A673 (cell line): ENCODE data around the gene AGBL3. TPM values are rescaled to one million over a fixed set of nuclear protein-coding genes. Genes with fewer than 3 reads are reported as not detected.

Experiments
- BruUV-seq: library from RNA; stranded (reverse); fragments of 400-500 nt; replicated peaks from 2 replicates; lab custom pipeline; 2021; lab: Mats Ljungman, UMichigan
- CTCF ChIA-PET: fragments of 300-600 bp; sonication (Branson Sonifier 250); formaldehyde crosslinking; loops from one replicate; lab custom pipeline; 2022; ENCODE audit warnings: antibody characterized with exemption; lab: Charles Lee
- POLR2A ChIA-PET: fragments of 300-600 bp; sonication (Branson Sonifier 250); formaldehyde crosslinking; loops from one replicate; lab custom pipeline; 2022; ENCODE audit warnings: antibody characterized with exemption; ENCODE audit not compliant: low non-redundant PET; lab: Charles Lee
- DNase-seq: peaks from one replicate; pipeline ENCODE4 v3.0.0-alpha.2; 2015; ENCODE audit warnings: low spot score
- H3K27ac ChIP-seq: fragments of 200-600 bp; sonication (generic); 2 replicates; pipeline ENCODE4 v1.5.1; 2016; ENCODE audit warnings: mixed run types, low read depth, mild to moderate bottlenecking, mixed read lengths, antibody characterized with exemption, low read length; ENCODE audit not compliant: poor library complexity, severe bottlenecking
- H3K27me3 ChIP-seq: fragments of 200-600 bp; sonication (generic); replicated peaks from 2 replicates; pipeline ENCODE4 v1.6.1; 2017; ENCODE audit warnings: mixed run types, low read depth, mild to moderate bottlenecking, mixed read lengths, antibody characterized with exemption, low read length; ENCODE audit not compliant: insufficient read depth, poor library complexity
- H3K36me3 ChIP-seq: fragments of 200-600 bp; sonication (generic); 2 replicates; pipeline ENCODE4 v1.6.1; 2016; ENCODE audit warnings: mixed run types, mild to moderate bottlenecking, mixed read lengths, antibody characterized with exemption, low read length; ENCODE audit not compliant: insufficient read depth, poor library complexity, severe bottlenecking
- H3K4me1 ChIP-seq: fragments of 200-600 bp; sonication (generic); 2 replicates; pipeline ENCODE4 v1.6.1; 2017; ENCODE audit warnings: mixed run types, mild to moderate bottlenecking, mixed read lengths, antibody characterized with exemption, low read length; ENCODE audit not compliant: insufficient read depth, poor library complexity, severe bottlenecking
- H3K4me3 ChIP-seq: fragments of 200-600 bp; sonication (generic); 2 replicates; pipeline ENCODE4 v1.5.1; 2016; ENCODE audit warnings: low read depth, mixed run types, mild to moderate bottlenecking, mixed read lengths, low read length; ENCODE audit not compliant: poor library complexity, severe bottlenecking
- H3K9me3 ChIP-seq: fragments of 200-600 bp; sonication (generic); 2 replicates; pipeline ENCODE4 v1.6.1; 2016; ENCODE audit warnings: mixed run types, low read depth, mild to moderate bottlenecking, mixed read lengths, antibody characterized with exemption, low read length; ENCODE audit not compliant: poor library complexity, severe bottlenecking
- EZH2 ChIP-seq: fragments of 200-600 bp; sonication (generic); IDR thresholded peaks from 2 replicates; pipeline ENCODE4 v1.6.1; 2017; ENCODE audit warnings: borderline replicate concordance, low read depth, mild to moderate bottlenecking, mixed read lengths, antibody characterized with exemption, low read length; ENCODE audit not compliant: poor library complexity, severe bottlenecking
- intact Hi-C: fragments of 100-400 bp; cut with micrococcal nuclease; formaldehyde crosslinking; loops from one replicate; pipeline ENCODE4 v1.10.0; 2022; ENCODE audit not compliant: unreplicated experiment
- total RNA-seq: library from RNA; stranded (reverse); gene quantifications from 2 replicates; pipeline ENCODE4 v1.2.3, GENCODE V29; 2021
- TF ChIP-seq, protein P1 (sequence below): fragments of 300-800, 200-600 bp; sonication (generic); conservative IDR thresholded peaks from 2 replicates; pipeline ENCODE4 v1.5.1; 2017; ENCODE audit warnings: low read depth, mild to moderate bottlenecking, antibody characterized with exemption, low read length, moderate library complexity, mixed read lengths

AGBL3 gene
- total RNA-seq, 1 experiment from 2014 or later: 2.9 TPM

DNA sequence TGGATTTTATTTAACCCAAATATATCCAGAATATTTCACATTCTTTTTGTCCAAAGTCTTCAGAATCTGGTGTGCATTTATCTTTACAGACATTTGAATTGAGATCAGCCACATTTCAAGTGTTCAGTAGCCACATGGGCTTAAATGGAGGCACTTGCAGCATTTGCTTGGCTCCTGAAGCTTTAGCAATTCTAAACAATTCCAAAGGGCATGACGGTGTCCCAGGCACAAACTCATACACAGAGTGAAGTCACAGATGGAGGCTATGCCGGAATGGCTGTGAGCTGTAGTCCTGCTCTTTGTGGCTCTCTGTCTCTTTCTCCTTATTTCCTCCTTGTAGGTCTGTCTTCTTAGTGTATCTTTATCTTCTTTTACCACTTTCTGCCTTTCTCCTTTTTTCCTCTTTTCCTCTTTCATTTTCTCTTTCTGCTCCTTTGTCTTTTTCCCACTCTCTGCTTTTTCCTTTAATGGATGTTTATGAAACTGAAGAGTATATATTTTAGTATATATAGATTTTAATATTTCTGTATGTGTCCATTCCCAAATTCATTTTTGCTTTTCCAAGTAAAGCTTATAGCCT lies 7.7 kb downstream of the AGBL3 start:
- intact Hi-C loops: no loop called here
- BruUV-seq: no TSS peak

DNA sequence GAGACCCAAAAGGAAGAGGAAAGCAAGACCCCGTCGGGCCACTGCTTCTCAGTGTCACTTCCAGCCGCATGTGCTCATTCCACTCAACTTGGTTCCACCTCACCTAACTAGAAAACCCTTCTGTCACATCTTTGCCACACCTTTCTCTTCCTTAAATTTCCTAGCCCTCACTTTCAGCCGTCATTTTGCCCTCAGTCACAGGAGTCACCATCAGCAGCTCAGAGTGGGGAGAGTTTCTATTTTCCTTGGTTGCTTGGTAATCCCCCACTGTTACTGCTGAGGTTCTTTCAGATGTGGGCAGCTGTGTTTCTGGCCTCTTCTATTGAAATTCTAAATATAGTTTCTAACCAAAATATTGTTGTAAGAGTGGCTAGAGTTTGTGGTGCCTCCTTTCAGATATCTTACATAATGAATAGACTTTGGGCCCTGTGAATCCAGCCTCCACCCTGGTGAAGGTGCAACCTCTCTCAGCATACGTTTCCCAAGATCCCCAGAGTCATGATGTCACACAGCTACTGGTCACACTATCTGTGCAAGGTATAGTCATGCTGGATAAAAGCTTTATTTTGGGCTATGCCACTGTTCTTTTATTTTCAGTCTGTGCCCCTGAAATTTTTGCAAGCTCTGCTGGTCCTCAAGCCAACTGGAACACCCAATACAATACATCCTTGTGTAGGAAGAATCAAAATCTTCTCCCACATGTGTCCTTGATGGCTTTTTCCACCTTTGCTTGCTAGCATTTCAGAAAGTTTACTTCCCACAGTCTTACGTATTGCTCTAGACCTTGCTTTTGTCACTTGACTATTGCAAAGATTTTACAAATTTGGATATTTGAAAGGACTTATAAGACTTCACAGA lies 9.2 kb downstream of the AGBL3 start:
- intact Hi-C loops: no loop called here
- no TSS peak for BruUV-seq
- Histone ChIP-seq H3K9me3 (no peaks in the 10 kb centered on the region), H3K4me3 (no peak overlapping the region), H3K27me3 (no peaks in the 10 kb centered on the region), H3K36me3 (no peaks in the 10 kb centered on the region), H3K27ac (no peak overlapping the region), H3K4me1 (no peaks in the 10 kb centered on the region)
- TF ChIP-seq, protein P1, sequence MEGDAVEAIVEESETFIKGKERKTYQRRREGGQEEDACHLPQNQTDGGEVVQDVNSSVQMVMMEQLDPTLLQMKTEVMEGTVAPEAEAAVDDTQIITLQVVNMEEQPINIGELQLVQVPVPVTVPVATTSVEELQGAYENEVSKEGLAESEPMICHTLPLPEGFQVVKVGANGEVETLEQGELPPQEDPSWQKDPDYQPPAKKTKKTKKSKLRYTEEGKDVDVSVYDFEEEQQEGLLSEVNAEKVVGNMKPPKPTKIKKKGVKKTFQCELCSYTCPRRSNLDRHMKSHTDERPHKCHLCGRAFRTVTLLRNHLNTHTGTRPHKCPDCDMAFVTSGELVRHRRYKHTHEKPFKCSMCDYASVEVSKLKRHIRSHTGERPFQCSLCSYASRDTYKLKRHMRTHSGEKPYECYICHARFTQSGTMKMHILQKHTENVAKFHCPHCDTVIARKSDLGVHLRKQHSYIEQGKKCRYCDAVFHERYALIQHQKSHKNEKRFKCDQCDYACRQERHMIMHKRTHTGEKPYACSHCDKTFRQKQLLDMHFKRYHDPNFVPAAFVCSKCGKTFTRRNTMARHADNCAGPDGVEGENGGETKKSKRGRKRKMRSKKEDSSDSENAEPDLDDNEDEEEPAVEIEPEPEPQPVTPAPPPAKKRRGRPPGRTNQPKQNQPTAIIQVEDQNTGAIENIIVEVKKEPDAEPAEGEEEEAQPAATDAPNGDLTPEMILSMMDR: no peak
- no peak for TF ChIP-seq EZH2
- ChIA-PET POLR2A (no interaction called here), CTCF (no interaction called here)
- DNase-seq: no peak

More for the DNA sequence above, 7.7 kb downstream of the AGBL3 start:
- ChIA-PET CTCF (no interaction called here), POLR2A (no interaction called here)
- Histone ChIP-seq H3K27ac (no peak overlapping the region), H3K27me3 (no peaks in the 10 kb centered on the region), H3K4me1 (peaks cover 11% of the 10 kb centered on the region), H3K36me3 (peaks cover 7% of the 10 kb centered on the region), H3K4me3 (no peak overlapping the region), H3K9me3 (no peaks in the 10 kb centered on the region)
- TF ChIP-seq, protein P1: no peak
- no peak for TF ChIP-seq EZH2
- DNase-seq: no peak

DNA sequence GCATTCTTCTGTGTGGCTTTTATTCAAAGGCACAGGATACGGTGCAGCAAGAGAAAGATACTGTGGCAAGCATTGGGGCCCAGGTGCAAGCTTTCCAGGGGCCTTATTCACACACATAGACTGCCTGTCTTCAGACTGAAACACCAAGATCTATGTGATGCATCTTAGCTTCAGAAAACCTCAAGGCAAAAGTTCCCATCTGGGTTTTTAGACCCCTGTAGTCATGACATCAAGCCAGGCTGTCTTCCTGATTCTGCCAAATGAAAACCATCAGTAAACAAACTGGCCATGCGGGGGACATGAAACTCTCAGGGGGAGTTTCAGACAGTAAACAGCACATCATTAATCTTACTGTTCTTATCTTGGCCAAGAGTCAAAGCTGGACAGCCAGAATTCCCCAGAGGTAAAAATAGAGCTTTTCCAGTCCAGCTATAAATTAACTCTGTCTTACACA lies 9.8 kb downstream of the AGBL3 start:
- TF ChIP-seq EZH2: no peak
- TF ChIP-seq, protein P1: no peak
- Histone ChIP-seq H3K4me1 (no peaks in the 10 kb centered on the region), H3K9me3 (no peaks in the 10 kb centered on the region), H3K27me3 (no peaks in the 10 kb centered on the region), H3K27ac (no peak overlapping the region), H3K36me3 (no peaks in the 10 kb centered on the region), H3K4me3 (no peak overlapping the region)
- no peak for DNase-seq
- BruUV-seq: no TSS peak
- POLR2A ChIA-PET: no interaction called here
- intact Hi-C loops: no loop called here
- CTCF ChIA-PET: no interaction called here
